GM21390 (cell line): Measurements from ENCODE around the gene SRPK3.
"Not testable (repeated sequence)": the region's sequence is repeated elsewhere in the genome, so short reads cannot be mapped to it uniquely, and the experiment has no call there.

Experiments used
- ATAC-seq: cut with Tn5 transposase; IDR thresholded peaks from one replicate; pipeline ENCODE4 v1.9.1; 2021; ENCODE audit not compliant: unreplicated experiment

The SRPK3 gene

DNA sequence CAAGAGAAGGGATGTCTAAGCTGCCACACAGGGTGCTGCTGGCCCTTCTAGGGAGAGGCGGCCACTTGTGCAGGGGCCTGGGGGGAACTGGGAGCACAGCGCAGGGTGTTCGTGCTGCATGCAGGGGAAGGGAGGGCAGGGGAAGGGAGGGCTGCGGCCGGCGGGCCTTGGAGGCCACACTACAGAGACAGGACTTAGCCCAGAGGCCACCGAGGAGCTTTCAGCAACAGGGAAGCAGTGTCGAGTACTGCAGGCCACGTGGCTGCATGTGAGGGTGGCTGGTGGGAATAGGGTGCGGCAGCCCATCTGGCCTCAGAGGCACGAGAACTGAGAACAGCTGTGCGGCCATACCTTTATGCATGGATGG lies 35.8 kb upstream of the SRPK3 start:
- ATAC-seq: not testable (repeated sequence)

DNA sequence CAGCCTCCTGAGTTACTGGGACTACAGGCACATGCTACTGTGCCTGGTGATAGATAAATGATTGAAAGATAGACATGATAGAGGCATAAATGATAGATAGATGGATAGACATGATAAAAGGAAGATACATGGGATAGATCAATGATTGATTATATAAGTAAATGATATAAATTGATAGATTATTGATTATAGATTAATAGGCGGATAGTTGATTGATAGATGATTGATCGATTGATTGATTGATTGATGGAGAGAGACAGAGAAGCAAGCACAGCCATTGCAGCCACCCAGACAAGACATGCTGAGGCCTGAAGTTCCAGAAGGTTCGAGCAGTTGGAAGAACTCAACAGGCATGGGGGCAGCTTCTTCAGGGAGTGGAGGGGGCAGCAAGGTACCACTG lies 34.5 kb upstream of the SRPK3 start:
- ATAC-seq: no peak

DNA sequence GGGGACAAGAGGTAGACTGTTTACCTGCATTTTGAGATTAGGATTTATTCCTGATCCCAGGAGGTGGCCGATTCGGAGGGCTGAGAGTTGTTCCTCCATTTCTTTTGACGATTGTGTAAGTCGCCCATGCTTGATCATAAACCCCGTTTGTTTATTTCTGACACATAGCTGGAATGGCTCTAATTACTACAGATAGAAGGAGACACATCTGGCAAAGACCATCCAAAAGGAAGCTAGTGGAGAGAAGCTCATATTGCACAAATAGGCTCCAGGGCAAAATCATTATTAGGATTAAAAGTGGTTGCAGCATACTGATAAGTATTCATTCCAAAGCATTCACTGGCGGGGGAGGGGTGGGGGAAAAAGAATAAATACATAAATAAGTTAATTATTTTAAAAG lies 33.9 kb upstream of the SRPK3 start:
- not testable (repeated sequence) for ATAC-seq

DNA sequence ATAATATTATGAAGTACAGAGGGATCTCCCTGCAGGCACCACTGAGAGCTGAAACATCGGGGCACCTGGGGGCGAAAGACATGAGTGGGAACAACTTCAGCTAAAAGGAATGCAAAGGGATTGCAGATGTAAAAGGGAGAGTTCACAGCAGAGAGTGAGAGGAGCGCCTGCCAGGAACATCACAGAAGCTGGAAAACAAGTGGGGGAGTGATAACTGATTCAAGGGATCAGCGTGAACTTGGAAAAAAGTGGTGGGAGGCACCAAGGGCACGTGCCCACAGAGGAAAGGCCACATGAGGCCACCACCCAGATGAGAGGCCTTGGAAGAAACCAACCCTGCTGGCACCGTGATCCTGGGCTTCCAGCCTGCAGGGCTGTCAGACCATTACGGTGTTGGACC lies 31.8 kb upstream of the SRPK3 start:
- not testable (repeated sequence) for ATAC-seq

DNA sequence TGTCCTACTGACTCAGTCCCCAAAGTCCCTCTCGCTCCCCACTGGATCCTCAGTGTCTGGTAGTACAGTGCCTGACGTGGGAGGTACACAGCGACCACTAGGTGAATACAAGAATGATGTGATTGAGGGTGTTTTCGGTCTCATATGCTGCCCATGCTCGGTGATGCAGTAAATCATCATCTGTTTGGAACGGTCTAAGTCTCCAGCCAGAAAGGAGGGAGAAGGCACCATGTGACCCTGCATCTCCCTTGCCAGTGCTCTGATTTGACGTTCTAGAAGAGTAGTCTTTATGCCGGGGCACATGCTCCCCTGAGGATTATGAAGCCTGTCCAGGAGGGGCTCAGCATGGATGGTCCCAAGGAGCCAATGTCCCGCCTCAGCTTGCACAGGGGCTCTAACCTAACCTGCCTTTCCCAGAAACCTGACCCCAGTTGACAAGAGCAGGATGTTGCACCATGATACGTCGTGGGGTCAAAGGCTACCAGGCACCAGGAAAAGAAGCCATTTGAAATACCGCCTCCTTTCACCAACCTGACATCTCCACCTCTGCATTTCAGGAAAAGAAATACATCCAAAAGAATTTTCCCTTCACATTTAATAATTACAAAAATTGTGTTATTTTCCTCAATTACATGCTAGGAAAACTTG lies 30.6 kb upstream of the SRPK3 start:
- ATAC-seq: no peak

DNA sequence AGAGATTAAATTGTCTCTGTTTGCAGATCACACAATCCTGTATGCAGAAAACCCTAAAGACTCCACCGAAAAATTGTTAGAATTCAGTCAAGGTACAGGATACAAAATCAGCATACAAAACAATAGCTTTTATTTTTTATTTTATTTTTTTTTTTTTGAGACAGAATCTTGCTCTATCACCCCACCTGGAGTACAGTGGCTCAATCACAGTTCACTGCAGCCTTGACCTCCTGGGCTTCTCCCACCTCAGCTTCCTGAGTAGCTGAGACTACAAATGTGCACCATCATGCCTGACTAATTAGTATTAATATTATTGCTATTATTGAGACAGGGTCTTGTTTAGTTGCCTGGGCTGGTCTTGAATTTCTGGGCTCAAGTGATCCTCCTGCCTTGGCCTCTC lies 25.7 kb upstream of the SRPK3 start:
- no peak for ATAC-seq

DNA sequence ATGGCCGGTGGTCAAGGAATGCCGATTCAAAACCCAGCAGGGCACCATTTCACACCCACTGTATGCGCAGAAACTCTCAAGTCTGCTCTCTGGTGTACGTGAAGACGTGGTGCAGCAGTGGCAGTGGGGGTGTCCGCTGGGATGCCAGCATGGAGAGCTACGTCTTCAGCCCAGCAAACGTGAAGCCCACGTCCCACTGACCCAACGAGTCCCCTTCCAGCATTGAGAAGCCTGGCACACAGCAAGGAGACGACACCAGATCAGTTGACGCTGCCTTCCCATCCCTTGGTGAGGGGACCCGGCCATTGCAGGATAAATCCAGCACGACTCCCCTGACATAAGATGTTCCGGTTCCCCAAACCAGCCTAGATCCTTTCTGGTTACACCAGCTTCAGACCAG lies 19.0 kb upstream of the SRPK3 start:
- no peak for ATAC-seq

DNA sequence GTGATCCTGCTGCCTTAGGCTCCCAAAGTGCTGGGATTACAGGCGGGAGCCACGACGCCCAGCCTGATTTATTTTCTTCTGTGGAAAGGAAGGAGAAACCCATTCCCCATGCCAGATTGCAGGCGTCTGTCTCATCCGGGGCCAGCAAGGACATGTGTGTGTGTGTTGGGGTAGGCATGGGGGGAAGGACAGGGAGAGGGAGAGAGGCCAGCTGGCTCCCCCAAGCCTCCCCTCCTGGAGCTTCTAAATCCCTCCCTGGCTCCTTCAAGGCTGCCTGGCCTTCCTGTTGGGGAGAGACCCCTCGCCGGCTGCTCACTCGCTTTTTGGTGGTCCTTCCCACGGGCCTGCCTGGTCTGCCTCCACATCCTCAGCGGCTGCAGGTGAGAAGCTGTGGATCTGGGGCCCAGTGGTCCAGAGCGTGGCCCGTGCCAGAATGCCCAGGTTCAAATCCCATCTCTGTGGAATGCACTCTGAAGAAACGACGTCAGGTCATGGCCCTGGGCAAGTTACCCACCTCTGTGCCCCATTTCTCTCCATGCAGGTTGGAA lies 18.1 kb upstream of the SRPK3 start:
- ATAC-seq: no peak

DNA sequence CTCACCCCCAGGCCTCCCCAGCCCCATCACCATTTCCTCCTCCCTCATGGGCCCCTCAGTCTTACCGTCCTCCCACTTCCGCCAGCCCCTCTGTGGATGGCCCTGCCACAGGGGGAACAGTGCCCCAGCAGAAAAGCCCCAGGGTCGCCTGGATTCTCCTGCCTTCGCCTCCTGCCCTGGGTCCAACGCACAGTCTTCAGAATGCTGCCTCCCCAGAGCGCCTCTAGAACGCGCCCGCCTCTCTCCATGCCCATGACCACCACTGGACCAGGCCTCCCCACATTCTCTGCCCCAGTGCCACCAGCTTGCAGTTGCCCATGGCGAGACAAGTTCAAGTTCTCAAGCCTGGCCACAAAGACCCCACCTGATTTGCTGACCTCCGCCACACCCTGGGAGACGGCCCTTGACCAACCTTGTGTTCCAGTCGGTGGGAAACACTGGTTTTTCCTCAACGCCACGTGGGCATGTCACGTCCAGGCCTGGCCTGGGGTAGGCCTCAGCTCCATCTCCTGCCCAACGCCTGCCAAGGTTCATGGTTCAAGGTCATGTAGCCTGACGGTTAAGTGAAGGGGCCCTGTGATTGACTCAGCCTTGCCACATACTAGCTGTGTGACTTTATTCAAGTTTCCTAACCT lies 17.4 kb upstream of the SRPK3 start:
- no peak for ATAC-seq

DNA sequence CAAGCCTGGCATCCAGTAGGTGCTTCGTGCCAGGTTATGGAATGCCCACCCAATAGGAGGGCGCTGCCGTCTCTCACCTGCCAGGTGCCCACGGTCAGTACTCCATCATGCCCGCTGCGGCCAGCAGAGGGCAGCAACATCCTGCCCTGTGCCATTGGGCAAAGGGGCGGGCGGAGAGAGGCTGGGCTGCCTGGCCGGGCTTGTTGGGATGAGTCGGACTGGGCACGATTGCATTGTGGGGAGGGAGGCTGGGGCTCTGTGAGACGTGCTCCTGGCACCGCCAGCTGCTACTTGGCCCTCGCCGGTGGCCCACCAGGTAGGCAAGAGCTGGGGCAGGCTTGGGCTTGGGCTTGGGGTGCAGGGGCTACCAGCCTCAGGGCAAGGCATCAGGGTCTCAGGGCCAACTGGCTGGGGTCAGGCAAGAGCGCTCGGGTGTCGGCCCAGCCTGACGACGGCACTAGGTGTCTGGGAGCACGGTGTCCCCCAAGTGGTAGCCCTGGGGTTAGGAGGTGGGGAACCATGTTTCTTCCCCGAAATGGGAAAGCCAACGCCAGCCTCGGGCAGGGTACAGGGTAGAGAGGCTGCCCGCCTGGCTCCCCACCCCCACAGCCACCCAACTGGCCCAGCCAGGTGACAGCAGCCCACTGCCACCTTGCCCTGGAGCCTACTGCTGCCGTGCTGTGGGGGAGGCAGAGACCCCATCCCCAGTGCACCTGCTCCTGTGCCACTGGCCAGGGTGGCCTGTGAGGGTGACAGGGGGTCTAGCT lies 16.7 kb upstream of the SRPK3 start, which contains the start of gene PLXNB3:
TSS of gene PLXNB3 (plus strand) at position 261 of the 767 bp plus-strand sequence. CDS start 1,287 bp downstream, outside the sequence.
- no peak for ATAC-seq

DNA sequence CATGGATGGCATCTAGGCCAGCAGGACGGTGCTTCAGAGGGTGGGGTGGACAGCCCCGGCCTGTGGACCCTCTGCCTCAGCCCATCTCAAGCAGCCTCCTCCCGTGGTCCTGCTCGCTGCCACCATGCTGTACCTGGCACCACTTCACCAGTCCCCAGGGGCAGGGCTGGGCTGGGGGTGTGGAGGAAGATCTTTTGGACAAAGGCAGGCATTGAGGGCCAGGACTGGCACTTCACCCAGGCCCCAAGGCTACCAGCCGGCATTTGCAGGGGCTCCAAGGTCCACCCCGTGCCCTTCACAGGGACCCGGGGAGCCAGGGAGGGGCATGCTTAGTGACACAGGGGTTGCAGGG lies 16.1 kb upstream of the SRPK3 start:
- ATAC-seq: no peak

DNA sequence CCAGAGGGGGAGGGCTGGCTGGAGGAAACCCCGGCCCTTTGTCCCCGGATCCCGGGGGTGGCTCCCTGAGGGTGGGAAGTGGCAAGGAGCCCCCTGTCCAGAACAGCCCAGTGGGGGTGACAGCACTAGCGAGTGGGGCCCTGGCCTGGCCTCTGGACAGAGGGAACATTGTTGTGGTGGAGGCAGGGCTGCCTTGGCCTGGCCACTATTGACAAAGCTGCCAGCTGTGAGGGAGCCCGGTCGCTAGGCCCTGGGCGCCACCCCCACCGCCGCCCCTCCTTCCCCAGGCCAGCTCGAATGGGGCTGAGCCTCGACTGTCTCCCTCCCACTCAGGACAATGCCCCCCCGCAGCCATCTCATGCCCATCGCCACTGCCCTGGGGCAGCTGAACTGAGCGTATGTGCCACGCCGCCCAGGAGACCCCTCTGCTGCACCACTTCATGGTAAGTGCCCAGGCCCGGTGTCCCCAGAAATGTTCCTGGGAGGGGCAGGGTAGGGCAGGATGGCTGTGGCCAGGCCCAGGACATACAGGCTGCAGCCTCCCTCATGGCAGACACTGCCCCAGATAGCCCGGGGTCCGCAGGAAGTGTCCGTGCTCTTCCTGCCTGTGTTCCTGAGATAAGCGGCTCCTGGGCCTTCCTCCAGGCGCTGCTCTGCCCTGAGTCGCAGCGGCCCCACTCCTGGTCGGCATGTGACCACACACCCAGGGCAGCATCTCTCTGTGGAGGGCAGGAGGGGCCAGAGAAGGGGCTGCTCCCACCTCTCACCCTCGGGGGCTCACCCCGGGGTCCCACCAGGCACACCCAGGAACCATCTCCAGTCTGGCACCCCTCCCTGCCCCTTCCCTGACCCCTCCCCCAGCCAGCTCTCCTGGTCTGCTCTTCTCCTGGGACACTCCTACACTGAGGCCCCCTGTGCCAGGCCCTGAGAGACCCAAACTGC lies 15.4 kb upstream of the SRPK3 start:
- ATAC-seq: no peak

DNA sequence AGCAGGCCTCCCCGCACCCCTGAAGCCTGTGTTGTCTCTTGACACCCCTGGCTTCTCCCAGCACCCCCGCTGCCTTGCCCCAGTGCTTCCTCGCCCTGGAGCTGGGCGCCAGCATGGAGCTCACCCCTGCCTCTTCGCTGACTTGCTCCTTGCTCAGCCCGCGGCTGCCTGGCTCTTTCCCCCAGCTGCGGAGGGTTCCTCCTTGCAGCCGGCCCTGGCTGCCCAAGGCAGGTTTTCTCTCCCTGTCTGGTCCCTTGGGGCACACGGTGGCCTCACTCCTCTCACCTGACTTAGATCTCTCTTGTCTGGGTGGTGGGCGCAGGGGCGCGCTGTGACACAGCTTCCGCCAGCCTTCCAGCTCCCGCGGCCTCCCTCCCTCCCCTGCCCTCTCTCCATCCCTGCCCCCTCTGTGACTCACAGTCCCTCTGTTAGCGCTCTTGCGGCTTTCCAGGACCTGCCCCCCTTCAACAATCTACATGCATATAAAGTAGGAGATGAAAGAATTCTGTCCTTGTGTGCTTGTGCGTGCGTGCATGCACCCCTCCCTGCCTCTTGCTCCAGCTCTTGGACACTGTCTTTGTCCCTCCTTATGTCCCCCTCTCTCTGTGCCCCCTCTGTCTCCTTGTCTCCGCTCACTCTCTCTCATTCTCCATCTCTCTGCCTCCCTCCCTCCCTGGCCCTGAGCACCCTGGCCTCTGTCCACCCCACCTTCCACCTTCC lies 14.6 kb upstream of the SRPK3 start:
- ATAC-seq: no peak

DNA sequence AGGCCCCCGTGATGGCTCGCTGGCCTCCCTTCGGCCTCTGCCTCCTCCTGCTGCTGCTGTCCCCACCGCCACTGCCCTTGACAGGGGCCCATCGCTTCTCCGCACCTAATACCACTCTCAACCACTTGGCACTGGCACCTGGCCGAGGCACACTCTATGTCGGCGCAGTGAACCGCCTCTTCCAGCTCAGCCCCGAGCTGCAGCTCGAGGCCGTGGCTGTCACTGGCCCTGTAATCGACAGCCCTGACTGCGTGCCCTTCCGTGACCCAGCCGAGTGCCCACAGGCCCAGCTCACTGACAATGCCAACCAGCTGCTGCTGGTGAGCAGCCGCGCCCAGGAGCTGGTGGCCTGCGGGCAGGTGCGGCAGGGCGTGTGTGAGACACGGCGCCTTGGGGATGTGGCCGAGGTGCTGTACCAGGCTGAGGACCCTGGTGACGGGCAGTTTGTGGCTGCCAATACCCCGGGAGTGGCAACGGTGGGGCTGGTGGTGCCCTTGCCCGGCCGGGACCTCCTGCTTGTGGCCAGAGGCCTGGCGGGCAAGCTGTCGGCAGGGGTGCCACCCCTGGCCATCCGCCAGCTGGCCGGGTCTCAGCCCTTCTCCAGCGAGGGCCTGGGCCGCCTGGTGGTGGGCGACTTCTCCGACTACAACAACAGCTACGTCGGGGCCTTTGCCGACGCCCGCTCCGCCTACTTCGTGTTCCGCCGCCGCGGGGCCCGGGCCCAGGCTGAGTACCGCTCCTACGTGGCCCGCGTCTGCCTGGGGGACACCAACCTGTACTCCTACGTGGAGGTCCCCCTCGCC lies 13.8 kb upstream of the SRPK3 start:
- no peak for ATAC-seq

DNA sequence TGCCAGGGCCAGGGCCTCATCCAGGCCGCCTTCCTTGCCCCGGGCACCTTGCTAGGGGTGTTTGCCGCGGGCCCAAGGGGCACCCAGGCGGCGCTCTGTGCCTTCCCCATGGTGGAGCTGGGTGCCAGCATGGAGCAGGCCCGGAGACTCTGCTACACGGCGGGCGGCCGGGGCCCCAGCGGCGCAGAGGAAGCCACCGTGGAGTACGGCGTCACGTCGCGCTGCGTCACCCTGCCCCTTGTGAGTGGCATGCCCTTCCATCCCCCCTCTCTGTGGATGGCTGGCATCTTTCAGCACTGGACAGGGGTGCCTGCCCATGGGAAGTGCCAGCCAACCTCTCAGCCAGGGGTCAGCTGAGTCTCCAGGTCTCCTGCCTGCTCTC lies 13.2 kb upstream of the SRPK3 start:
- ATAC-seq: no peak

DNA sequence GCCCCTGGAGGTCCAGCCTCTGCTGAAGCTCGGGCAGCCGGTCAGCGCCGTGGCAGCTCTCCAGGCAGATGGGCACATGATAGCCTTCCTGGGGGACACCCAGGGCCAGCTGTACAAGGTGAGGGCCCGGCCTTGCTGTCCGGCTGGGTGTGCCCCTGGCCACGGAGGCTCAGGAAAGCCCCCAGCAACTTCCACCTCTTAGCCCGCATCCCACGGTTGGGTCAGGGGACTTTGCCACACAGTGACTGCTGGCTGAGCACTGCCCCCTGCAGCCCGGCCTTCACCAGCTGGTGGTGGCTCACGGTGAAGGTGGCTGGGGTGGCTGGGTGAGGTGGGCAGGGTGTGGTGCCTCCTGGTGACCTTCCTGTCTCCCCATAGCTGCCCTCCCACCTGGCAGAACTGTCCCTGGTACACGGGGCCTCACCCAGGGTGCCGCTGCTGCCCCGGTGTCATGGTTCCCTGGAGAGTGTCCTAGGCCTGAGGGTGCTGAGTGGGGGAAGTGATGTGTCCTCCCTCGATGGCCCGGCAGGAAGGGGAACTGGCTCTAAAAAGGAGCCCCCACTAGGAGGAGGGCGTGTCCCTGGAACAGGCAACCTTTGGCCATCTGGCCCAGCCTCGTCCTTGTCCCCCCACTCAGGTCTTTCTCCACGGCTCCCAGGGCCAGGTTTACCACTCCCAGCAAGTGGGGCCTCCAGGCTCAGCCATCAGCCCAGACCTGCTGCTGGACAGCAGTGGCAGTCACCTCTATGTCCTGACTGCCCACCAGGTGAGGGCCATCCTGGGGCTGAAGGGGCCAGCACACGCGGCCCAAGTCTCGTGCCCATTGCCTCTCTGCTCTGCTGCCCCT lies 12.3 kb upstream of the SRPK3 start:
- no peak for ATAC-seq

DNA sequence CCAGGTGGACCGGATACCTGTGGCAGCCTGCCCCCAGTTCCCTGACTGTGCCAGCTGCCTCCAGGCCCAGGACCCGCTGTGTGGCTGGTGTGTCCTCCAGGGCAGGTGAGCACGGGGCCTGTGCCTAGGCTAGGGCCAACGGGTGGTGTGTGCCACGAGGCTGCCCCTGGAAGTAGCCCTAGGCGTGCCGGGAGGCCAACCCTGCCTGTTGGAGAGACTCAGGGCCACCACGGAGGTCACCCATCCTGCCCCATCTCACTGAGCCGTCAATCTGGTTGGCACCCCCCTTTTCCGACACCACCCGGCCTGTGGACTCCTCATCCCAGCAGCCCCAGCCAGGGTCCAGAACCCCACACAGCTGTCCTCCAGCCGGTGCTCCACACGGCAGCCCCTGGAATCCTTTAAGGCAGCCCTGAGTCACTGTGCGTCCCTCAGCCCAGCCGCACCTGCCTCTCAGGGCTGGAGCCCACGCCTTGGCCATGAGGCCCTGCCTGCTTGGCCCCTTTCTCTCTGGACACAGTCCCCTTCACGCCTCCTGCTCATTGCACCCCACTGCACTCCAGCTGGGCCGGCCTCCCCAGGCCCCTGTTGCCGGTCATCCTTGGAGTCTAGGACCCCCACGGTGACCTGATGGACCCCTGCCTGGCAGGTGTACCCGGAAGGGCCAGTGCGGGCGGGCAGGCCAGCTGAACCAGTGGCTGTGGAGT lies 11.5 kb upstream of the SRPK3 start:
- ATAC-seq: no peak
